Fibroblast of mammary gland (primary cell): ENCODE results near the gene IFNW1.
"Not testable (repeated sequence)": the region's sequence is repeated elsewhere in the genome, so short reads cannot be mapped to it uniquely, and the experiment has no call there.

Experiments used
- DNase-seq: peaks from one replicate; pipeline ENCODE4 v3.0.0-alpha.2; 2010; ENCODE audit warnings: low read depth
- H3K4me3 ChIP-seq: 2 replicates; pipeline ENCODE4 v1.5.1; 2011; ENCODE audit warnings: low read depth, mild to moderate bottlenecking, low read length, moderate library complexity; ENCODE audit not compliant: control insufficient read depth
- CTCF ChIP-seq: conservative IDR thresholded peaks from 2 replicates; pipeline ENCODE4 v1.5.1; 2011; ENCODE audit warnings: low read depth, low read length, inconsistent platforms; ENCODE audit not compliant: control insufficient read depth, insufficient read depth

The IFNW1 gene

GRCh38 chr9:21135736-21136135, 5.9 kb downstream of the IFNW1 start:
- no peak overlapping the region for H3K4me3 ChIP-seq
- no peak for TF ChIP-seq CTCF
- DNase-seq, result no peak

- H3K4me3 ChIP-seq, DNase-seq: not testable (repeated sequence)
Measured at GRCh38 chr9:21128186-21128585, 13.4 kb downstream of the IFNW1 start.

GRCh38 chr9:21121595-21122251, 19.9 kb downstream of the IFNW1 start:
- DNase-seq, result no peak
- no peak for TF ChIP-seq CTCF
- H3K4me3 ChIP-seq, result no peak overlapping the region

- DNase-seq, result no peak
- no peak for TF ChIP-seq CTCF
- no peak overlapping the region for H3K4me3 ChIP-seq
Measured at GRCh38 chr9:21121079-21121478, 20.6 kb downstream of the IFNW1 start.

GRCh38 chr9:21119093-21119770, 22.4 kb downstream of the IFNW1 start:
- H3K4me3 ChIP-seq, result no peak overlapping the region
- no peak for DNase-seq
- TF ChIP-seq CTCF, result no peak

- no peak for TF ChIP-seq CTCF
- no peak for DNase-seq
Measured at GRCh38 chr9:21114311-21114710, 27.3 kb downstream of the IFNW1 start.

GRCh38 chr9:21110708-21111576, 30.7 kb downstream of the IFNW1 start:
- peak; percentile 89 for TF ChIP-seq CTCF
- no peak overlapping the region for H3K4me3 ChIP-seq
- peak; percentile 80 for DNase-seq

More at GRCh38 chr9:21114311-21114710, 27.3 kb downstream of the IFNW1 start:
- H3K4me3 ChIP-seq, result no peak overlapping the region
